Middle frontal gyrus (tissue), 1 donor: ENCODE data around the gene MEGF9.

Experiments used
- DNase-seq: peaks from one replicate; pipeline ENCODE4 v3.0.0-alpha.2; 2015; ENCODE audit warnings: low spot score; ENCODE audit errors: extremely low spot score

The MEGF9 gene

DNA sequence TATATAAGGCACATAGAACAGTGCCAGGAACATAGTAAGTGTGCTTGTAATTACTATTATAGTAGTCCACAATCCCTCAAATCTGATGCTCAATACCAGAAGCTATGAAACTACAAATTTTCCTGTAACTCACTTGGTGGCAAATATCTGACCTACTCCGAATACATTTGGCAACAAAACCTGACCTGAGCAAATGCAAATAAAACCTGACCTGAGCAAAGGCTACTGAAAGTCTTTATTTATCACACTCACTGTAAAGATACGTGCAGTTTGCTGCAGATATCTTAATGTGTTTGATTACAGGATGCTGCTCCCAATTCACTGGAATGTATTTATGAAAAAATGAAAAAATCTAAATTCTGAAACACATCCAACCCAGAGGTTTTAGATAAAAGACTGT, 7.1 kb downstream of the MEGF9 start:
- DNase-seq: no peak

DNA sequence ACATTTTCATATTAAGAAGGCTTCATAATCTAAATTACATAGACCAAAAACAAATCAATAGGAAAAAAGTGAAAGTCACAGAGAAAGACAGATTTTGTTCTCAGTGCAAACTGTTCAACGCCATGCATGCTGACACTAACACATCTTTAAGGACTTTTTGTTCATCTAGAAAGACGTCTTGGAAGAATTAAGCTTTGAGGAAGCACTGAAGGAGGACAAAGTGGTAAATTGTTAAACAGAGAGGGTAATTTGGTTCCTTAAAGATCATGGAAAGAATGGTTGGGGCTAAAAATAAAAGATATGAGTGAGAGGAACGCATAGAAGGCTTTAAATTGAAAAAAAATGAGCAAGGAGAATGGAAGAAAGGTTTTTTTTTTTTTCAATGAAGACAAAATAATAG, 9.1 kb downstream of the MEGF9 start:
- no peak for DNase-seq

DNA sequence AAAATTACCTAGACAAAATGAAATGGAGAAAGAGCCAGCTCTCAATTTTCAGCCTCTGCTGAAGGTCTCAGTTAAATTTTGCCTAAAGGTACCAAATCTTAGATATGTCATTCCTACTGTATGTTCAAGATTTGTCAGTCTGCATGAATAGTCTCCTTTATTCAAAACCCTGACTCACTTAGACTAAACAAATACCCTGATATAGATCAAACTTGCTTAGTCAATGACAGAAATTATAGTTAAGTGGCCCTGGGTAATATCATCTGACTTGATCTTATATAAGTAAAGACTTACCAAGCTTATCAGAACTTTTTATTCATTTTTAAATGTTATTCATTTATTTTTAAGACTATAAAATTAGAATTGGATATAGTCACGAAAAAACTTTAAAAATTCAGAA, 12.2 kb downstream of the MEGF9 start:
- DNase-seq: no peak

DNA sequence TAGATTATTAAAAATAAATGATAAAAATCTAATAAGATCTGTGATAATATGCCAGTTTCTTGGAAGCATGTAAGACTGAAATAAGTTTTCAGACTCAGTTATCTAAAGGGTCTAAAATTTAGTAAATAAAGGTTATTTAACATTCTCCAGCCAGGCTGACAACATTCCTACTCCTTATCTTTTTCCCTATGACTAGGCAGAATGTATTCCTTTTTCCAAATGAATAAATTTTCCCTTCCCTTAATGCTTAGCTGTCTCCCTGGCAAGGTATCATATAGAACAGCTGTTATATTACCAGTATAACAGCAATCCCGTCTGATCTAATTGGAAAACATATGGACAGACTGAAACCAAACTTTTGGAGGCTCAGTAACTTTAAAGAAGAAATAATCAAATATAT, 13.0 kb downstream of the MEGF9 start:
- no peak for DNase-seq

DNA sequence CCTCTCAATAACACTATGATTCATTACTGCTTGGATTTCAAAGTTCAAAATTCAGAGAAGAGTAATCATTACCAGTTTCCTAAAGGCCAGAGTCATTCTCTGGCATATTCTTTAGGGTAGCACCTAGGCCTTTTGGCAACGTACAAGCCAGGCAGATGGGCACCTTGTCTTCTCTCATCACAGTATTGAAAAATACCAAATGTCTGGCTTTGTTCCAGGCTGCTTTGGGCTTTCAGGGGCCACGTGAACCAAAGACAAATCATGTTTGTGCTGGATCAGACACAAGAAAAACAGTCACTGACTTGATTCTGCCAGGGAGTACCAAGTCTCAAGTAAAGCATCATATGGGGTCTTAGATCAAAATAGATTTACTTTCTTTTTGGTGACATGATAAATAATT, 15.5 kb downstream of the MEGF9 start:
- DNase-seq: no peak

DNA sequence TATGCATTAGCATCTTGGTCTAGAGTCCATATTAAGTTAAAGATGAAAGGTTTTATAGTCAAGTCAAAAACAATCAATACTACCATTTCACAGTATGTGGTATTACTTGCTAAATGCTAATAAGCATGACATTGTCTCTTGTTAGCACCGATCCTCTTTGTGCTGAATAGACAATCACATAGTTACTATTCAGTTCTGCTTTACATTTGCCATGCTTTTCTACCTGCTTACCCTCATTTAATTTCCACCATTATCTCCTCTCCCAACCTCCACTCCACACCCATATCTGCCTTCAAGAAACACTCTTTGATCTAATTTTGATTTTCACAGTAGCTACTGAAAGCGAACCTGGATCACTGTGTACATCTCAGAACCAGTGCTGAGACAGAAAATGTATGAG, 16.8 kb downstream of the MEGF9 start:
- no peak for DNase-seq

DNA sequence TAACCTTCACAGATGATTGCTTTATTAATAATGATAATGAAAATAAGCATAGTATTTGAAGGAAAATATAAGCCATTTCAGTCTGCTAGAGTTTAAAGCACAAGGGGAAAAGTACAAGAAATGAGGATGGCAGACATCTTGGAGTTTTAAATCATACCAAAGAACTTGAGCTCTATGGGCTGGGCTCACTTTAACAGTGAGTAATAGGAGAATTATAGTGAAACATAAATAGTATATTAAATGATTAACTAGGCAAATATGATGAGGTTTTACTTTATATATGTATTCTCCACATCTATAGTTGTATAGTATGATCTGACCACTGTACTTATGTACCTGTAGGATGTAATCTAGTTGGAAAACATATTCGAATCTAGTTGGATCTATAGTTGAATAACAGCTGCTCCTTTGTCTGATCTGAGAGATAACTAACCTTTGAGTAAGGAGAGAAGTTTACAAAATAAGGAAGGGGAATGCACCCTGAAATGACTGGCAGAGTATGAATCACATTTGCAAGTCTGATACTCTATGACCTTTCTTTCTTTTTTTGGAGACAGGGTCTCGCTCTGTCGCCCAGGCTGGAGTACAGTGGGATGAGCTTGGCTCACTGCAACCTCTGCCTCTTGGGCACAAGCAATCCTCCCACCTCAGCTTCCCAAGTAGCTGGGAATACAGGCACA, 17.6 kb downstream of the MEGF9 start:
- no peak for DNase-seq

DNA sequence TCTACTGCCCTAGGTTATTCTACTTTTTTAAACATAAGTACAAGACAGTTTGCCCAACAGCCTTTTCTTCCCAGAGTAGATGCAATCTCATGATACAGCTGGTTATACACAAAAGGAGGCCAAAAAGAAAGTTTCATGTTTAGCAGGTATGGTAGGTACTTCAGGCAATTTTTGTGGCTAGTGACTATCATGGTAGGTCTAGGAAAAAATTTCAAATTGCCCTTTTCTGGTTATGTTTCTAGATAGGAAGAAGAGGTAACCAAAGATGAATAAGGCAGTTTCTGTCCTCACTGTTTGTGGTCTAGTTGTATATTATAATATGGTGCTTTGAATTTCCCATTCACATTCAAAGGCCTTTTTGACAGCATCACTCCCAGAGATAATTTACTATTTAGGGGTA, 19.7 kb downstream of the MEGF9 start:
- no peak for DNase-seq

DNA sequence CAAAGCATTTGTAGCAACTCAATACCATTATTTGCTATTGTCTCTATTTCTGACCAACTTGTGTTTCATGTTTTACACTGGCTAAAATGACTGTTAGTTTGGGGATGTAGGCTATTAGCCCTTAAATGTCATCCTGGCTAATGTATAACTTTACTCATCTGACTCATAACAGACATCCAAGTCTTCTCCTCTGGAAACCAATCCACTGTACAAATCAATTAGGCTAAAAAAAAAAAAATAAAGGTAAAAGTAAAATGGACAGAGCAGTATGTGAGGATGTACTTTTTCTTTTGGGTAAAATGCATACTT, 20.6 kb downstream of the MEGF9 start:
- DNase-seq: no peak

DNA sequence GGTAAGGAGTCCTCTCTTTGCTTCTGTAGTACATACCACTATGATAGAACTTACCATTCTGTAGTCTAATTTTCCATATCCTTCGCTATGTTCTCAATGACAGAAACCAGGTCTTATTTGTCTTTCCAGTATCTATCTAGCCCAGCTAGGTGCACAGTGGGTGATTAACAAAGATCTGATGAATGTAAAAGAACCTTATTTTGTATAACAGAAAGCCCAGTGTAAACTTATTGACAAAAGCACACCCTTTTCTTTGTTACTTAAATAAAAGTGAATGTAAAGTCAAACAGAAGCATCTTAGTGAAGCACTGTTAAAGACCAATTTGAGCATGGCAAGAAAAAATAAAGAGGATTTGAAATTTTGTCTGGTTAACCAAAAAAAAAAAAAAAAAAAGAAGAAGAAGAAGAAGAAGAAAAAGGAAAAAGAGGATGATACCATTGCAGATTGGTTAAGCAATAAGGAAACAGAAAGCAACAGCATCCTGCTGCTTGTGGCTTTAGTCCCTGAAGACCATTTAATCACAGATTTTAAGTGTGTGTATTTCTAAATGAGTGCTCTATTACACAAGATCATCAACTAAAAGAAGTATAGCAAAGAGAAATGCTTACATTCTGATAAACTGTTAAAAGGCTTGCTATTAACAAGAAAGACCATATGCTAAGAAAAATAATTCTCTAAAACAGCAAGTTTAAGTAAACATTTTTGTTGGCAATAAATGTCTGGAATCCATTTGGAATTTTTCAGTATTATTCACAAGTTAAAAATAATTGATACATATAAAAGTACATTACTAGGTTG, 21.2 kb downstream of the MEGF9 start:
- no peak for DNase-seq

DNA sequence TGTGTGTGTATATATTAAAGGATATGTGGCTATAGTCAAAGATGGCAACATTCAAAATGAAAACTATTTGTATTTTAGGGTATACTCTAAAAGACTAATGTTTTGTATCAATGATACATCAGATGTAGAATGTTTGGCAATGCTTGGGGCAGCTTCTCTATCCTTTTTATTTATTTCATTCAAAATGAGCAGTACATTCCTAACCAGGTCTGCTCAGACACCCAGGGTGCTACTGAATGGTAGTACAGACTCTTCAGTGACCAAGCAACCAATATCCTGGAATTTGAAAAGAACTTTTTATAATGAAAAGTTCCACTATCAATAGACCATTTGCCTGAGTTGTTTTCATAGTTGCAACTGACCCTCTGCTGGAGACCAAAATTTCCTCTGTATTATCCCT, 23.9 kb downstream of the MEGF9 start:
- DNase-seq: no peak

DNA sequence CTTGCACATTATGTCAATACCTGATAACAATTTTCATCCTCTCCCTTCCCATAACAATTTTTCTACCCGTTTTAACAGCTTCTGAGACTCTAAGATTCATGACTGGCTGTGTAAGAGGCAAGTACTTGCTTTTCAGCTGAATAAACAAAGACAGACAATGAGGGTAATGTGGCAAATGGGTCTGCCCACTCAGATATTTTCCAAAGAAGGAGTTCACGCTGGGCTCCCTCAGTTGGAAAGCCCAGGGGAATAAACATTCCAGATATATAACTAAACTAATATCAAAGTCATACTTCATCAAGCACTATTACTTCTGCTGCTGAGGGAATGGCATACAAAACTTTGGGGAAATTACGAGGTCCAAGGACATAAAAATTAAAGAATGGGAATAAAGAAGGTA, 24.4 kb downstream of the MEGF9 start:
- DNase-seq: no peak

DNA sequence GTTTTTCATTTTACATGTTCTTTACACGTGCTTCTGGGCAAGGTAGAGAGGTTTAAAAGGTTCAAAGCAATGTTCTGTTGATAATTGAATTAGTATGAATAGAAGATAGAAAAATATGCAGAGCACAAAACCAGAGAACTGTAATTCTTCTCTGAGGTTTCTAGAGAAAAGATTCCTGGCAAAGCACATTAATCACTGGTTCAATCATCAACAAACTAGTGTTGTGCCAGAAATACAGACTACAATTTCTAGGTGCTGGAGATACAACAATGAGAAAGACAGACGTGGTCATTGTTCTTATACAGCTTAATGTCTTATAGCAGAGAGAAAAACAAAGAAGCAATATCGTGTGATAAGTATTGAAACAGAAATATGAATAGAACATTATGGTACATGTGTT, 25.5 kb downstream of the MEGF9 start:
- DNase-seq: no peak

DNA sequence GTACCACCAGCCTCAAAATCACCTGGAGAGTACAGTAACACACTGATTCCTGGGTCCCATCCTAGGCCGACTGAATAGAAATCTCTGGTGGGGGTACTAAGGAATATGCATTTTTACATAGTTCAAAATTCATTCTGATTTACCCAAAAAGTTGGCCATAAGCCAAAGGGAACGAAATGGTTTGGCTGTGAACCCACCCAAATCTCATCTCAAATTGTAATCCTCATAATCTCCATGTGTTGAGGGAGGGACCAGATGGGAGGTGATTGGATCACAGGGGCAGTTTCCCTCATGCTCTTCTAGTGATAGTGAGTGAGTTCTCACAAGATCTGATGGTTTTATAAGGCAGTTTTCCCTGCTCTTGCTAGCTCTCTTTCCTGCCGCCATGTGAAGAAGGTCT, 31.1 kb downstream of the MEGF9 start:
- no peak for DNase-seq

DNA sequence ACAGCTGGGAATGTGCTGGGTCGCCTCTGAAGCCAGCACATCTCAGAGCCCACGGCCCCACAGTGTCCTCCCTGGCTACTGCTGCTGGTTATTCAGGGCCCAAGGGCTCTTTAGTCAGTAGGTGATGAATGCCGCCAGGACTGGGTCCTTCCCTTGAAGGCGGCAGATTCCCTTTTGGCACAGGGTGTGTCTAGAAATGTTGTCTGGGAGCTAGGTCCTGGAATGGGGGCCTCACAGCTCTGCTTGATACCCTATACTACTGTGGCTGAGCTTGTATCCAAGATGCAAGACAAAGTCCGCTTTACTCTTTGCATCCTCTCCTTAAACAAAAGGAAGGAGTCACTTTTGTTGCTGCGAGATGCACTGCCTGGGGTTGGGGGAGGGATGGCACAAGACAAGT, 33.1 kb downstream of the MEGF9 start:
- no peak for DNase-seq

DNA sequence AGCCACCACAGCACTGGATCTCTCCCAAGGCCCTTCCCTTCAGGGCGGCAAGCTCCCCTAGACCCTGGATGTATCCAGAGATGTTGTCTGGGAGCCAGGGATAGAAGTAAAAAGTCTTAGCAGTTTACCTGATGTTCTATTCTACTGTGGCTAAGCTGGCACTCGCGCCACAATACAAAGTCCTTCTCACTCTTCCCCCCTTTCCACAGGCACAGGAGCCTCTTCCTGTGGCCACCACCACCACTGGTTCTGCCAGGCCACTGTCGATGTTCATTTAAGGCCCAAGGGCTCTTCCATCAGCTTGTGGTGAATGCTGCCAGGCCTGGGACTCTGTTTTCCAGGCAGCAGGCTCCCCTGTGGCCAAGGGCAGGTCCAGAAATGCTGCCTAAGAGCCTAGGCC, 33.7 kb downstream of the MEGF9 start:
- no peak for DNase-seq

DNA sequence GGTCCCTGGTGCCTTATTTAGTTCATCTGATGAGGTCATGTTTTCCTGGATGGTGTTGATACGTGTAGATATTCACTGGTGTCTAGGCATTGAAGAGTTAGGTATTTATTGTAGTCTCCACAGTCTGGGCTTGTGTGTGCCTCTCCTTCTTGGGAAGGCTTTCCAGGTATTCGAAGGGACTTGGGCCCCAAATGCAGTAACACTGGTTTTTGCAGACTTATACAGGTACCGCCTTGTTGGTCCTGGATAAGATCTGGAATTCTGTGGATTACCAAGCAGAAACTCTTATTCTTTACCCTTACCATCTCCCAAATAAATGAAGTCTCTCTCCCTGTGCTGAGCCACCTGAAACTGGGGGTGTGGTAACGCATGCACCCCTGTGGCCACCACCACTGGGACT, 34.1 kb downstream of the MEGF9 start:
- no peak for DNase-seq

DNA sequence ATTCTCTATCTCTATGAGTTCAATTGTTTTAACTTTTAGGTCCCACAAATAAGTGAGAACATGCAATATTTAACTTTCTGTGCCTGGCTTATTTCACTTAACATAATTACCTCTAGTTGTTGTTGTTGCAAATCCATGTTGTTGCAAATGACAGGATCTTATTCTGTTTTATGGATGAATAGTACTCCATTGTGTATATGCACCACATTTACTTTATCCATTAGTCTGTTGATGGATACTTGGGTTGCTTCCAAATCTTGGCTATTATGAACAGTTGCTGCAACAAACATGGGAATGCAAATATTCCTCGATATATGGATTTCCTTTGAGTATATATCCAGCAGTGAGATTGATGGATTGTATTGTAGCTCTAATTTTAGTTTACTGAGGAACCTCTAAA, 36.3 kb downstream of the MEGF9 start:
- DNase-seq: no peak

DNA sequence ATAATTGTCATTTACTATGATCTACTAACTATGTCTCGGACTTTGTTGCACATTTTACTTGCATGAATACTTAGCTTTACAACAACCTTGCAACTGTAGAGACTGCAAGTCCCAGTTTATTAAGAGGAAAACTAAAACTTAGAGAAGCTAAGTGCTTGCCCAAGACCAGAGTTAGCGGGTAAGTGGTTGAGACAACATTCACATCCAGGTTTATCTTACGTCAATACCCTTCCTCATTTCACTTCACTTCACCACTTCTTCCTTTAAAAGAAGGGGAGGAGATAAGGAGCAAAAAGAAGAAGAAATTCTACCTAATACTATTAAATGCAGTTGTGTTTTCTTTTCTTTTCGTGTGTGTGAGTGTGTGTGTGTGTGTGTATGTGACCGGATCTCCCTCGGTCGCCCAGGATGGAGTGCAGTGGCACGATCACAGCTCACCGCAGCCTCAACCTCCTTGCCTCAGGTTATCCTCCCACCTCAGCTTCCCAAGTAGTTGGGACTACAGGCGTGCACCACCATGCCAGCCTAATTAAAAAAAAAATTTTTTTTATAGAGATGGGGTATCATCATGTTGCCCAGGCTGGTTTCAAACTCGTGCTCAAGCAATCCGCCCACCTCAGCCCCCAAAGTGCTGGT, 37.4 kb downstream of the MEGF9 start:
- no peak for DNase-seq

DNA sequence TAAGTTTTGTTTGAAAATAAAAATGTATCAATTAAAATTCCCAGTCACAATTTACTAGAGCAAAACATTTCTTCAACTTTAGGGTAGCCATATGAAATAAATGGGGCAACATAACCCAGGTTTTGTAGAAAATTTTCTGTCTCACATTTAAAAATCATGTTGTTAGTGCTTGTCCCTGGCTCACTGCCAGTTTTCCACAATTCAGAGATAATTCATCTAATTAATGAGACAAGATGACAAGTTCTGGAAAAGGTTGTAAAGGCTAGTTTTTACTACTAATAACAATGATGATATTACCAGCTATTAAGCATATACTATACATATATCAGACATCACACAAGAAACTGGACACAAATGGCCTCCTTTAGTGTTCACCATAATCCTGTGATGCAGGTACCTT, 45.9 kb downstream of the MEGF9 start:
- no peak for DNase-seq

DNA sequence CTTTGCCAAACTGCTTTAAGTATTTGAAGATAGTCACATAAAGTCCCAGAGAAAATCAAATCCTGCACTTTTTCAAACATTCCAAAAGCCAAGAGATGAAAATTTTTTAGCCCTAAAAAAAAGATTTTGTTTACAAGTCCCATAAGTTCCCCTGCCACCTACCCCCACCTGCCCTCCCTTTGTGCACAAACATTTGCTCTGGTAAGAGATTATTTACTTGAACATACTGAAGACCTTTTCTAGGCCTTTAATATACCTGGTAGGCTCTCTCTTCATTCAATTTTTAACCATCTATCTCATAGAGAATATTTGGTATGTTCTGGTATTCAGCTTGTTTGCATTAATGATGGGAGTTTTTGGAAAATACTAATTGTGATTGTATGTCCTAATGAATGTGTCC, 50.3 kb downstream of the MEGF9 start:
- DNase-seq: no peak

DNA sequence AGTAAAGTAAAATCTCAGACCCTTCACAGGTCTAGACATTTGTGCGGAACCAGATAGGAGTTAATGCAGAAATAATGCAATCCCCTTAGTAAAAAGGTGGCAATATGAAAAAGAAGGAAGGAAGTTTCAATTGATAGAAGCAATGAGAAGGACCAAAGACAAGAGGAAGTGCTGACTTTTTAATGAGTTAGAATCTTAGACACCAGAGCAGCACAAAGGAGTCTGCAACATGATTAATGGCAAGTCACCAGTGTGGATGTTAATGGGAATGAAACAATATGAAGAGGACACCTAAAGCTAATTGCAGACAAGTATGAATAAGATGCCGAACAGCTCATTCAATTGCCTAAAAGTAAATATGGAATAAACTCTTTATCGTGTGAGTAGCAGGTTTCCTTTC, 50.9 kb downstream of the MEGF9 start:
- no peak for DNase-seq

DNA sequence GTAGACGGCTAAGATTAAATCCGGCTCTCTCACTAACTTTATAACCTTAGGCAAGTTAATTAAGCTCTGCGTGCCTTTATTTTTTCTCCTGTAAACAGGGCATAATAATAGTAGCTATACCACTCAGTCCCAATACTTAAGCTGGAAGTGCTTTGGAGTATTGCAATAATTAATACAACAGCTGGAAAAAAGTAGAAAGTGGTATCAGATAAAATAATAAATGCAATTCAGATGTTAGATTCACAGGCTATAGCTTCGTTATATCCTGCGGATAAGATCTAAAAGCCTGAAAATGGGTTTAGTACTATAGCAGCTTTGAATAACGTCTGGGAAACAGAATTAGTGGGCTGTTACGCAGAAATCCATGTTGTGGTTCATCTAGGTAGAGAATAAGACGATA, 51.8 kb downstream of the MEGF9 start:
- DNase-seq: no peak
